Loucy (cell line): ENCODE data around the gene GSAP.

Experiments
- H2AFZ ChIP-seq: fragments of 200-600 bp; sonication (generic); 2 replicates; pipeline ENCODE4 v1.6.0; 2016; ENCODE audit warnings: antibody characterized with exemption, mild to moderate bottlenecking, low read length, moderate library complexity
- H3F3A ChIP-seq: fragments of 200-600 bp; 2 replicates; pipeline ENCODE4 v1.6.0; 2016; ENCODE audit warnings: antibody characterized with exemption, low read depth, mild to moderate bottlenecking
- H3K27me3 ChIP-seq: fragments of 200-600 bp; sonication (generic); 2 replicates; pipeline ENCODE4 v1.6.1; 2014; ENCODE audit warnings: low read length, mild to moderate bottlenecking; ENCODE audit not compliant: insufficient read depth, poor library complexity, severe bottlenecking
- H3K36me3 ChIP-seq: fragments of 200-600 bp; sonication (generic); 2 replicates; pipeline ENCODE4 v1.6.1; 2016; ENCODE audit warnings: low read length; ENCODE audit not compliant: insufficient read depth
- H3K4me1 ChIP-seq: fragments of 200-600 bp; sonication (generic); 2 replicates; pipeline ENCODE4 v1.5.1; 2014; ENCODE audit warnings: low read length, mild to moderate bottlenecking; ENCODE audit not compliant: insufficient read depth, poor library complexity, severe bottlenecking
- H3K4me2 ChIP-seq: fragments of 200-600 bp; sonication (generic); 2 replicates; pipeline ENCODE4 v1.6.0; 2014; ENCODE audit warnings: antibody characterized with exemption, low read length, low read depth, mild to moderate bottlenecking; ENCODE audit not compliant: poor library complexity, severe bottlenecking
- H3K4me3 ChIP-seq: fragments of 200-600 bp; sonication (generic); 2 replicates; pipeline ENCODE4 v1.5.1; 2014; ENCODE audit warnings: low read length, mild to moderate bottlenecking, mixed read lengths; ENCODE audit not compliant: poor library complexity, severe bottlenecking
- H3K79me2 ChIP-seq: fragments of 200-600 bp; sonication (generic); 2 replicates; pipeline ENCODE4 v1.6.1; 2014; ENCODE audit warnings: low read length; ENCODE audit not compliant: insufficient read depth
- H3K9ac ChIP-seq: fragments of 200-600 bp; sonication (generic); 2 replicates; pipeline ENCODE4 v1.6.0; 2014; ENCODE audit warnings: mild to moderate bottlenecking, low read depth, low read length, moderate library complexity; ENCODE audit not compliant: poor library complexity, severe bottlenecking
- H3K9me2 ChIP-seq: fragments of 200-600 bp; sonication (generic); replicated peaks from 2 replicates; pipeline ENCODE4 v1.6.1; 2016; ENCODE audit warnings: low read depth, low read length, mixed read lengths
- H3K9me3 ChIP-seq: fragments of 200-600 bp; sonication (generic); 2 replicates; pipeline ENCODE4 v1.6.1; 2014; ENCODE audit warnings: mild to moderate bottlenecking, antibody characterized with exemption, low read length, low read depth; ENCODE audit not compliant: insufficient read depth
- H4K20me1 ChIP-seq: fragments of 200-600 bp; sonication (generic); 2 replicates; pipeline ENCODE4 v1.6.0; 2014; ENCODE audit warnings: antibody characterized with exemption, low read length, mild to moderate bottlenecking; ENCODE audit not compliant: insufficient read depth, poor library complexity, severe bottlenecking
- EZH2phosphoT487 ChIP-seq: fragments of 200-600 bp; IDR thresholded peaks from 2 replicates; pipeline ENCODE4 v1.6.1; 2018; ENCODE audit warnings: antibody characterized with exemption, mild to moderate bottlenecking, moderate library complexity, borderline replicate concordance
- TF ChIP-seq, protein P1 (sequence below): fragments of 200-600 bp; sonication (generic); conservative IDR thresholded peaks from 2 replicates; pipeline ENCODE4 v1.5.1; 2014; ENCODE audit warnings: mild to moderate bottlenecking, antibody characterized with exemption, low read length

Gene GSAP

GRCh38 chr7:77284616-77285015 lies 131.5 kb downstream of the GSAP start:
- Histone ChIP-seq H3K4me3 (no peak overlapping the region), H2AFZ (no peak overlapping the region), H3K79me2 (no peaks in the 10 kb centered on the region), H3K4me1 (no peaks in the 10 kb centered on the region), H3K9me3 (no peaks in the 10 kb centered on the region), H4K20me1 (no peaks in the 10 kb centered on the region), H3K36me3 (no peaks in the 10 kb centered on the region), H3K27me3 (no peaks in the 10 kb centered on the region), H3K4me2 (no peak overlapping the region), H3K9ac (no peak overlapping the region), H3F3A (no peaks in the 10 kb centered on the region), H3K9me2 (no peaks in the 10 kb centered on the region)
- TF ChIP-seq, protein P1, sequence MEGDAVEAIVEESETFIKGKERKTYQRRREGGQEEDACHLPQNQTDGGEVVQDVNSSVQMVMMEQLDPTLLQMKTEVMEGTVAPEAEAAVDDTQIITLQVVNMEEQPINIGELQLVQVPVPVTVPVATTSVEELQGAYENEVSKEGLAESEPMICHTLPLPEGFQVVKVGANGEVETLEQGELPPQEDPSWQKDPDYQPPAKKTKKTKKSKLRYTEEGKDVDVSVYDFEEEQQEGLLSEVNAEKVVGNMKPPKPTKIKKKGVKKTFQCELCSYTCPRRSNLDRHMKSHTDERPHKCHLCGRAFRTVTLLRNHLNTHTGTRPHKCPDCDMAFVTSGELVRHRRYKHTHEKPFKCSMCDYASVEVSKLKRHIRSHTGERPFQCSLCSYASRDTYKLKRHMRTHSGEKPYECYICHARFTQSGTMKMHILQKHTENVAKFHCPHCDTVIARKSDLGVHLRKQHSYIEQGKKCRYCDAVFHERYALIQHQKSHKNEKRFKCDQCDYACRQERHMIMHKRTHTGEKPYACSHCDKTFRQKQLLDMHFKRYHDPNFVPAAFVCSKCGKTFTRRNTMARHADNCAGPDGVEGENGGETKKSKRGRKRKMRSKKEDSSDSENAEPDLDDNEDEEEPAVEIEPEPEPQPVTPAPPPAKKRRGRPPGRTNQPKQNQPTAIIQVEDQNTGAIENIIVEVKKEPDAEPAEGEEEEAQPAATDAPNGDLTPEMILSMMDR = no peak
- TF ChIP-seq EZH2phosphoT487 = no peak

- Histone ChIP-seq H3K4me3 (no peak overlapping the region), H3K4me1 (no peaks in the 10 kb centered on the region), H3K9me2 (no peaks in the 10 kb centered on the region), H3K79me2 (no peaks in the 10 kb centered on the region), H3K4me2 (no peak overlapping the region), H2AFZ (no peak overlapping the region), H3K27me3 (no peaks in the 10 kb centered on the region), H3F3A (no peaks in the 10 kb centered on the region), H4K20me1 (no peaks in the 10 kb centered on the region), H3K9me3 (no peaks in the 10 kb centered on the region), H3K9ac (no peak overlapping the region), H3K36me3 (no peaks in the 10 kb centered on the region)
- TF ChIP-seq, protein P1 = no peak
- TF ChIP-seq EZH2phosphoT487 = no peak
Measured at GRCh38 chr7:77284005-77284404, 132.1 kb downstream of the GSAP start.

GRCh38 chr7:77282897-77283296 lies 133.3 kb downstream of the GSAP start:
- no peak overlapping the region for H2AFZ ChIP-seq
- H3K9me2 ChIP-seq = no peaks in the 10 kb centered on the region
- no peak overlapping the region for H3K4me2 ChIP-seq
- TF ChIP-seq EZH2phosphoT487 = no peak
- TF ChIP-seq, protein P1 = no peak
- H3K79me2 ChIP-seq = no peaks in the 10 kb centered on the region
- H3K9me3 ChIP-seq = no peaks in the 10 kb centered on the region
- H3K36me3 ChIP-seq = no peaks in the 10 kb centered on the region
- H3F3A ChIP-seq = no peaks in the 10 kb centered on the region
- H3K9ac ChIP-seq = no peak overlapping the region
- H3K27me3 ChIP-seq = no peaks in the 10 kb centered on the region
- H4K20me1 ChIP-seq = no peaks in the 10 kb centered on the region
- no peaks in the 10 kb centered on the region for H3K4me1 ChIP-seq
- H3K4me3 ChIP-seq = no peak overlapping the region
